ENCODE data around the gene FAM83E. TPM values are rescaled to one million over a fixed set of nuclear protein-coding genes. Genes with fewer than 3 reads are reported as not detected.
"Not testable (repeated sequence)": the region's sequence is repeated elsewhere in the genome, so short reads cannot be mapped to it uniquely, and the experiment has no call there.

Gene FAM83E
- total RNA-seq, 2 donors from 2014 or later, result 7.5 to 8.5 TPM

DNA sequence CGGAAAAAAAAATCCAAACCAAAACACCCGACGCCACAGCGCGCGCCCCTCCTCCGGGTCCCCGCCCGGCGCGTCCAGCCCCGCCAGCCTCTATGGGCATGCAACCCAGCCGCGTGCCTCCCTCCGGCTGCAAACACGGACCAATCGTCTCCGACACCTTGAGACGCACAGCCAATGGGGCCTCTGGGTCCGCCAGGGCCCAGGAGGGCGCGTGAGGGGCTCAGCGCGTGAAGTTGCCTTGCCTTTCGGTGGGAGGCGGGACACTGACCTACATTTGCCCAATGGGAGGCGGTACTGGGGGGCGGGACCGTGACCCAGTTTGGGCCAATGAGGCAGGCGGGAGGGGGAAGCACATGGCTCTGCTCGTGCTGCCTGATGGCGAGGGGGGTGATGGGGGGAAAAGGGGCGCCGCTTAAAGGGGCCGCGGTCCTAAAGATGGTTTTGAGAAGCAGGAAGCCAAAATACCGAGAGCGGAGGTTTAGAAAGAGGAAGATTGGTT is 22.6 kb upstream of the FAM83E start:
- peaks cover 47% of the 10 kb centered on the region for H3K4me1 Mint-ChIP-seq (ENCODE audit: low read depth)

DNA sequence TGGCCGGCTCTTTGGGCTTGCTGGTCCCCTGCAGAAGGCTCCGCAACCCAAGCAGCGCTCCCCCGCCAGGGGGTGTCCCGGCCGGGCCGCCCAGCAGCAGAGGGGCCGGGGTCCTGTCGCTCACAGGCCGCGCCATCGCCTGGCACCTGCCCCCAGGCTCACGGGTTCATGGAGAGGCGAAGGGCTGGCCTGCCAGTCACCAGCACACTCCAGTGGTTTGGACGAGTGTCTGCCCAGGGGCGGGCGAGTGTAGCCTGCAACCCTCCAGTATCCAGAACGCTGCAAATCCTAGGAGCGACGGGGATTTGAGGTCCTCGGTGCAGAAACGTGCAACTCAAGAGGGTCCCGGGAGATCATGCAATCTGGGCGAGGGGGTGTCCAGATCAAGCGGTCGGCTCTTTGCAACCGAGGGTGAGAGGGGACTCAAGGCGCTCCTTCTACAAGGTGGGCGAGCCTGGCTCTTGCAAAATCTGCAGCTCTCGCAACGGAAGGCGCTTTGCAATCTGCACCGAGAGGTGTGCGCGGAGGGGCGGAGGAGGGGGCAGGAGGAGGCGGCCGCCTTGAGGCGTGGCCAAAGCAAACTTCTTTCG is 22.1 kb upstream of the FAM83E start, which contains the start of gene DBP:
Gene DBP (minus strand): TSS at position 521 of the 590 bp plus-strand sequence. CDS start 385 bp downstream, at position 136.
- DNase-seq (peak in 1 of 2 donors; percentile 60), ATAC-seq (replicated peaks in 1 of 2) (peak; percentile 3)
- peak within 1 kb of the TSS; percentile 74 for H3K27ac Mint-ChIP-seq
- peaks cover 2 to 5% of the 10 kb centered on the region in 2 donors for H3K9me3 Mint-ChIP-seq
- peaks cover 50% of the 10 kb centered on the region for H3K4me1 Mint-ChIP-seq (ENCODE audit: low read depth)
- peak within 1 kb of the TSS; percentile 90 to 92 for H3K4me3 Mint-ChIP-seq
- no peaks in the 10 kb centered on the region for H3K27me3 Mint-ChIP-seq (ENCODE audit: low read depth)
- H3K36me3 Mint-ChIP-seq (ENCODE audit: insufficient read depth in 2 of 2), result peaks cover 0 to 4% of the 10 kb centered on the region in 2 donors

More for the DNA sequence above, 22.6 kb upstream of the FAM83E start:
- ATAC-seq (replicated peaks in 1 of 2), result peak; percentile 77 to 80
- Mint-ChIP-seq H3K9me3 (peaks cover 2 to 5% of the 10 kb centered on the region in 2 donors), H3K27me3 (ENCODE audit: low read depth) (no peaks in the 10 kb centered on the region), H3K36me3 (ENCODE audit: insufficient read depth in 2 of 2) (peaks cover 0 to 4% of the 10 kb centered on the region in 2 donors), H3K27ac (peak overlapping the region; percentile 74), H3K4me3 (peak overlapping the region; percentile 90 to 92)
- peak; percentile 98 to 99 for DNase-seq

DNA sequence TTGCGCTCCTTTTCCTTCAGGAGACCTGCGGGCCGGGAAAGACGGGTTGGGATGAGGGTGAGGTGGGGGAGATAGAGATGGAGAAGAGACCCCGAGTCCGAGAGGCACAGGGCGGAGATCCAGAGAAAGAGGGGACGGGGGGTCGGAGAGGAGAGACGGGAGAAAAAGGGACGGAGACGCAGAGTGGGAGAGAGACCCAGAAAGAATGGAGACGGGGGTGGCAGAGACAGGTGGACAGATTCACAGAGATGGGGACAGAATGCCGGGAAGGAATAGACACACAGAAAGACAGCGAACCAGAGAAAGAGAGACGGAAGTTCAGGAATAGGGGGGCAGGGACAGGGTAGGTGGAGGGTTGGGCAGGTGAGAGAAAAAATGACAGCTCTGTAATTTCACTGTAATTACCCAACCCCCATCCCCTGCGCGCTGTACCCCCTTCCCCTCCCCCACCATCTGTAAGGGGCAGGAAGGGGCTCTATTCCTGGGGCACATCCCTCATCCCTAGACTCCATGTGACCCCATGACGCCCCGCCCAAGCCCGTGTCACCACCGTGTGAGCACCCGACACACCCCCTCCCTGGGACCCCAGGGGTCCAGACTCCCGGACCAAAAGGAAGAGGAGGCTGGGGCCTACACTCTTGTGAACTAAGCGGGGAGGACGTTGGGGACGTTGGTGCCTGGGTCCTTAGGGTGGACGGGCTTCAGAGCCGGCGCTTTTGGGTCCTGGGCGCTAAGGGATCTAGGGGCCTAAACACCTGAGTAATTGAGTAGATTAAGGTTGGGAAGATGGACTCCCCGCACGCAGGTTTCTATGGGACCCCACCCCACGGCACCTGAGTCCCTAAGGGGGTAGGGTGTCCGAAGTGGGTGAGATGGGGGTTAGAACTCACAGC is 21.3 kb upstream of the FAM83E start:
- Mint-ChIP-seq H3K9me3 (peaks cover 2 to 5% of the 10 kb centered on the region in 2 donors), H3K36me3 (ENCODE audit: insufficient read depth in 2 of 2) (peaks cover 0 to 4% of the 10 kb centered on the region in 2 donors), H3K4me1 (ENCODE audit: low read depth) (peaks cover 50% of the 10 kb centered on the region), H3K4me3 (peak overlapping the region; percentile 90 to 92), H3K27me3 (ENCODE audit: low read depth) (no peaks in the 10 kb centered on the region), H3K27ac (peak overlapping the region; percentile 79)
- ATAC-seq (replicated peaks in 1 of 2) (no peak), DNase-seq (peak in 1 of 2 donors; percentile 49)

DNA sequence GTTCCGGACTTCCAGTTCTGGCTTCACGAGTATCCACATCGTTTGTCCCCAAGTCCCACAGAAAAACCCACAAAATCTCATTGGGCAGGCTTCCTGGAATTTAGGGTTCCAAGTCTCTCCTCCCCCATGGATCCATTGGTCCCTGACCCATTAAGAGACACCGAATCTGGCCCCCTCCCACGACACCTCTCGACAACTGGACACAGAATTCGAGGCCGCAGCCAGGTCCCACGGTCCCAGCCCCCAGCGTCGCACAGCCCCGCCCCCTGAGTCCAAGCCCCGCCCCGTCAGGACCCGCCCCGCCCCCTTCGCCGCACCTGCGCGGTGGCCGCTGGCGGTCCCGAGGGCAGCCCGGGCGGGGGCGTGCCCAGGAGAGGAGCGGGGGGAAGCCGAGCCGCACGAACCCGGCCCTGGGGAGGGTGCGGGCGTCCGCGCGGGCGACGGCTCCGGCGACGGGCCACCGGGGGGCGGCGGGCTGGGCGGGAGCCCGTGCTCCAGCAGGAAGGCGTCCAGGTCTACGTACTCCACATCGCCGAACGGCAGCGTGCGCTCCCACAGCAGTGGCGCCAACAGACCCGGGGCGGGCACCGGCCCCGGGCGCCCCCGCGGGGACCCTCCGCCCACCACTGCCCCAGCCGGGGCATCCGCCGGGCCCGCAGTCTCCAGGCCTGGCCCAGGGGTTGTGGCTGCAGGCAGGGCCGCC is 20.5 kb upstream of the FAM83E start:
- peak; percentile 11 to 13 for ATAC-seq (replicated peaks in 1 of 2)
- peaks cover 2 to 5% of the 10 kb centered on the region in 2 donors for H3K9me3 Mint-ChIP-seq

DNA sequence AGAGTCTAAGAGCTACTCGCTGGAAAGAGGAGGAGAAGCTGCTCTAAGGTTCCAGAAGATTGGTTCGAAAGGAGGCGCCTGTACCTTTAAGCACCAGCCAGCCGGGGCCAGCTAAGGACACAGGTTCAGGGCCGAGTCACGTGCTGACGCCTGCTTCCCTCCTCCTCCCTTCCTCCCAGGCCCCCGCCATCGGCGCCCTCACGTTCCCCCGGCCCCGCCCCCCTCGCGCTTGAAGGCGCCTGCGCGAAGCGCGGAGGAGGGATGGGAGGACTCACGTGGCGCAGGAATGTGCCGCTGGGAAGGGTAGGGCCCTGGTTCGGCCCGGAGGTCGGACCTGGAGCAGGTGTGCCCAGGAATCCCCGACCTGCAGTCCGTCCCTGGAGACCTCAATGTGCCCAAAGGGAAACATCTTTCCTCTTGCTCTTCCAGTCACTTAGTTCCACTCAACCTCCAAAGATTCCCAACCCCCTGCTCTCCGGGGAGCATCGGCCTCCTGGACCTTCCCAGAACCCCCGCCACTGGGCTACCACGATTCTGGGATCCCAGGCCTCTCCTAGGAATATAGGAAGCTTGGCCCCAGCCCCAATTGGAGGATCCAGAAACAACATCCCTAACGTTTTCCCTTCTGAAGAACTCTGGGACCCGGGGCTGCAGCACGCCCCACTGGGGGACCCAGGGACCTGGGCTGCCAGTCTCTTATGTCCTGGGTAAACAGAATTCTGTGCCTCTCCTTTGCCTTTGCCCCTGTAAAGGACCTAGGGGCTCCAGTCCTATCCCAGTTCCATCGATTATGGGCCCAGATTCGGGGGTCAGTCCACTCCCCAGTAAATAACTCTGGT is 19.8 kb upstream of the FAM83E start:
- Mint-ChIP-seq H3K36me3 (ENCODE audit: insufficient read depth in 2 of 2) (peaks cover 3 to 7% of the 10 kb centered on the region in 2 donors), H3K4me3 (peak overlapping the region; percentile 88 to 89), H3K27me3 (ENCODE audit: low read depth) (no peaks in the 10 kb centered on the region), H3K27ac (peak overlapping the region; percentile 88), H3K4me1 (ENCODE audit: low read depth) (peaks cover 58% of the 10 kb centered on the region), H3K9me3 (peaks cover 2 to 5% of the 10 kb centered on the region in 2 donors)
- DNase-seq (peak; percentile 94), ATAC-seq (replicated peaks in 1 of 2) (peak; percentile 36 to 42)

More for the DNA sequence above, 20.5 kb upstream of the FAM83E start:
- peak; percentile 80 to 83 for DNase-seq
- Mint-ChIP-seq H3K4me3 (peak overlapping the region; percentile 90 to 92), H3K27ac (peak overlapping the region; percentile 81), H3K27me3 (ENCODE audit: low read depth) (no peaks in the 10 kb centered on the region), H3K36me3 (ENCODE audit: insufficient read depth in 2 of 2) (peaks cover 0 to 4% of the 10 kb centered on the region in 2 donors), H3K4me1 (ENCODE audit: low read depth) (peaks cover 54% of the 10 kb centered on the region)

DNA sequence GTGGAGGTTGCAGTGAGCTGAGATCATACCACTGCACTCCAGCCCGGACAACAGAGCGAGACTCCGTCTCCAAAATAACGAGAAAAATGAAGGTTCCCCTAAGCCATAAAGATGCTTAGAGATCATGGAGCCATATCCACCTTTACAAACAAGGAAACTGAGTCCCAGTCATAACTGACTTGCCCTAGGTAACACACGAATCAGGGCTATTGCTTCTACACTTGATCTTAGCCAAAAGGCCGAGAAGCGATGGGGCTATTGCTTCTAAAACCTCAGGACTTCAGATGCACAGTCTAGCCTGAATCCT is 19.1 kb upstream of the FAM83E start:
- no peak for DNase-seq
- H3K27me3 Mint-ChIP-seq (ENCODE audit: low read depth), result no peaks in the 10 kb centered on the region
- peaks cover 3 to 7% of the 10 kb centered on the region in 2 donors for H3K36me3 Mint-ChIP-seq (ENCODE audit: insufficient read depth in 2 of 2)
- peaks cover 2 to 5% of the 10 kb centered on the region in 2 donors for H3K9me3 Mint-ChIP-seq
- peak overlapping the region; percentile 88 to 89 for H3K4me3 Mint-ChIP-seq
- H3K4me1 Mint-ChIP-seq (ENCODE audit: low read depth), result peaks cover 56% of the 10 kb centered on the region
- ATAC-seq (replicated peaks in 1 of 2), result no peak
- peak overlapping the region; percentile 88 for H3K27ac Mint-ChIP-seq

DNA sequence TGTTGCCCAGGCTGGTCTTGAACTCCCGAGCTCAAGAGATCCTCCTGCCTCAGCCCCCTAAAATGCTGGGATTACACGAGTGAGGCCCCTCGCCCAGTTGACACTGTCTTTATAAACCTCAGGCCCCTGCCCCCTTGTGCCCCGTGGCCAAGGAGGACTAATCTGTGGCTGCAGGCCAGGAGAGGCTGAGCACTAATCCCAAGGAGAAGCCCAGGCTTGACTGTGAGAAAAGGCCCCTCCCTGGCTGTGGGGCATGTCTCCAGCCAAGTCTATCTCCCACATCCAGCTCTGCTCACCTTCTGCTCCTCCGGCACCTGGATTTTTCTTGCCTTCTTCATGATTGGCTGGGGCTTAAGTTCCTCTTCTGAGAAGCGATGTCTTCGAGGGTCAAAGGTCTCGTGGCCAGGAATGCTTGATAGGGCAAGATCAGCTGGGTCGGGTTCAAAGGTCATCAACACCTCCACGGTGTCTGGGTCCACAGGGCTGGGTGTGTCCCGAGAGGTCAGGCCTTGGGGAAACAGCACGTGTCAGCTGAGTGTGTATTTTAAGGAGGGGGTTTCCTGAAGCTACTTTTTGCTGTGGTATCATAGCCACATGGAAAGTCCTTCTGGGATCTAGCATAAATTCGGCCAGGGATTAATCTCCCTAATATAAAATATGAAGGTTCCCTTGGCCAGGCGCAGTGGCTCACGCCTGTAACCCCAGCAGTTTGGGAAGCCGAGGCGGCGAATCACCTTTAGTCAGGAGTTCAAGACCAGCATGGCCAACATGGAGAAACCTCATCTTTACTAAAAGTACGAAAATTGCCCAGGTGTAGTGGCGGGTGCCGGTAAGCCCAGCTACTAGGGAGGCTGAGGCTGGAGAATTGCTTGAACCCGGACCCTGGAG is 18.5 kb upstream of the FAM83E start:
- Mint-ChIP-seq H3K9me3 (peaks cover 0 to 1% of the 10 kb centered on the region in 2 donors), H3K27me3 (ENCODE audit: low read depth) (no peaks in the 10 kb centered on the region), H3K36me3 (ENCODE audit: insufficient read depth in 2 of 2) (peaks cover 3 to 4% of the 10 kb centered on the region in 2 donors), H3K27ac (peak overlapping the region; percentile 88), H3K4me3 (peak overlapping the region; percentile 88 to 89), H3K4me1 (ENCODE audit: low read depth) (peaks cover 50% of the 10 kb centered on the region)
- no peak for ATAC-seq (replicated peaks in 1 of 2)
- DNase-seq, result no peak

DNA sequence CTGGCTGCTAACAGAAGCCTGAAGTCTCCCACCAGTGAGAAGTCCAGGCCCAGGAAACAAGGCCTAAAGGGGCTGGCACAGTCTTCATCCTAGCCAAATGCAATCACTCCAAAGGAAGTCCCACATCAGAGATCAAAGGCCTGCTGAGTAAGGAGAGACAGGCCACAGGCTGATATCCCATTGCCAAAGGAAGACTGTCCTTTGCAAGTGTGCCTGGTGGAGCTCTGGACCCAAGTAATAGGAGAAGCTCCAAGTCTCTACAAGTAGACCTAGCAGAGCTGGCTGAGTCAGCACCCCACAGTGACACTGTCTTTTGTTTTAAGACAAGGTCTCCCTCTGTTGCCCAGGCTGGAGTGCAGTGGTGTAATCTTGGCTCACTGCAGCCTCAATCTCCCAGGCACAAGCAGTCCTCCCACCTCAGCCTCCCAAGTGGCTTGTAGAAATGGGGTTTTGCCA is 17.8 kb upstream of the FAM83E start:
- no peak for ATAC-seq (replicated peaks in 1 of 2)
- H3K4me3 Mint-ChIP-seq, result no peak overlapping the region

DNA sequence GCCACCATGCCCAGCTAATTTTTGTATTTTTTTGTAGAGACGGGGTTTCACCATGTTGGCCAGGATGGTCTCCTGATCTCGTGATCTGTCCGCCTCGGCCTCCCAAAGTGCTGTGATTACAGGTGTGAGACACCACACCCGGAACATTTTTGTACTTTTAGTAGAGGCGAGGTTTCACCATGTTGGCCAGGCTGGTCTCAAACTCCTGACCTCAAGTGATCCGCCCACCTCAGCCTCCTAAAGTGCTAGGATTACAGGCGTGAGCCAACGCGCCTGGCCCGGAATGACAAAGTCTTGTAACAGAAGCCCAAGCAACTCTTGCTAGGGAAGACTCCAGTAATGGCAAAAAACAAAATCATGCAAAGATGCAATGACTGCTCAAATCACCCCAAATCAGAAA is 17.4 kb upstream of the FAM83E start:
- not testable (repeated sequence) for ATAC-seq (replicated peaks in 1 of 2); H3K36me3 Mint-ChIP-seq (ENCODE audit: insufficient read depth in 2 of 2); H3K27me3 Mint-ChIP-seq (ENCODE audit: low read depth); DNase-seq; H3K27ac Mint-ChIP-seq; H3K4me3 Mint-ChIP-seq; H3K9me3 Mint-ChIP-seq
- H3K4me1 Mint-ChIP-seq (ENCODE audit: low read depth), result peaks cover 47% of the 10 kb centered on the region

More for the DNA sequence above, 17.8 kb upstream of the FAM83E start:
- no peak for DNase-seq
- Mint-ChIP-seq H3K9me3 (no peaks in the 10 kb centered on the region), H3K27ac (no peak overlapping the region), H3K36me3 (ENCODE audit: insufficient read depth in 2 of 2) (peaks cover 3% of the 10 kb centered on the region in 2 donors), H3K27me3 (ENCODE audit: low read depth) (no peaks in the 10 kb centered on the region), H3K4me1 (ENCODE audit: low read depth) (peaks cover 47% of the 10 kb centered on the region)

DNA sequence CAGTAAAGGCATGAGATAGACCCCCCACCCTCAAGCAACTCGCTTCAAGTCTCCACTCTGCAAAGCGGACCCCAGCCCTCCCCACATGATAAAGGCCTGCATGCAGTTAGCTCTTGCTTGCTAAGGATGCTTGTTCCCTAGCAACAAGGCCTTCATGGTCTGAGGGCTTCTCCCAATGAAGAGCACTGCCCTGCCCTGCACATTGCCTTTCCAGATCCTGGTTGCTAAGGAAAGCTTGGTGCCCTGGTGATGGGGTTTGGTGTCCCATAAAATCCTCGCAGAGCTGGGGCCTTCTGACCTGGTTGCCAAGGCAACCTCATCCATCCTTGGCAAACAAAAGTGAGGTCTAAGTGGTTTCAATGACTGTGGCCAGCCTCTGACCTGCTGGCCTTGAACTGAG is 16.3 kb upstream of the FAM83E start:
- peaks cover 3% of the 10 kb centered on the region in 2 donors for H3K36me3 Mint-ChIP-seq (ENCODE audit: insufficient read depth in 2 of 2)
- no peaks in the 10 kb centered on the region for H3K27me3 Mint-ChIP-seq (ENCODE audit: low read depth)
- no peaks in the 10 kb centered on the region for H3K9me3 Mint-ChIP-seq
- DNase-seq (no peak), ATAC-seq (replicated peaks in 1 of 2) (no peak)
- H3K4me3 Mint-ChIP-seq, result no peak overlapping the region
- H3K4me1 Mint-ChIP-seq (ENCODE audit: low read depth), result peaks cover 54% of the 10 kb centered on the region
- H3K27ac Mint-ChIP-seq, result no peak overlapping the region

DNA sequence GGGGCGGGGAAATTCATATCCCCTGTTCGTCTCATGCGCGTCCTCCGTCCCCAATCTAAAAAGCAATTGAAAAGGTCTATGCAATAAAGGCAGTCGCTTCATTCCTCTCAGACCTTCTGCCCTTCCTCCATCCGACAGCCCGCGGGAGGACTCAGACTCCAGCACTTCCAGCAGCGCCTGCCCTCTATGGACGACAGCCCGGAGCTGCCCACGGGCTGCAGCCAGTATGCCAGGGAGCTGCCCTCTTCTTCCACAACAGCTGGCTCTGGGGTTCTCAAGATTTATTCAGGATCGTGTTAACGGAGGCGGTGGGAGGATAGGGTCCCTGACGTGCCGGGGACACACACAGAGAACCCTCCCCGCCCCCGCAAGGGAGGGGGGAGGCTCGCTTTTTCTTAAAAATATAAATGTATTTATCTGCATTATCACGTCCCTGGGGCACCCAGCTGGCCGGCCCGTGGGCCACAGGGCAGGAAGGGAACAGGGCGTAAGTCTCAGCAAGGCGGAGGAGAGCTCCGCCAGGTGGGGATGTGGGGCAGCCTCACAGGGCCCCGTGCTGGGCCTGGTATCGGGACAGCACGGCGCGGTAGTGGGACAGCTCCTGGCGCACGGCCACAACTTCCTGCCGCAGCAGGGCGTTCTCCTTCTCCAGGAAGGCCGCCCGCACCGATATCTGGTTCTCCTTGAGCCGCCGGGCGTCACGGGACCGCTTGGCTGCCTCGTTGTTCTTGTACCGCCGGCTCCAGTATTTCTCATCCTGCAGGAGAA is 15.6 kb upstream of the FAM83E start:
- no peaks in the 10 kb centered on the region for H3K9me3 Mint-ChIP-seq
- no peak overlapping the region for H3K4me3 Mint-ChIP-seq
- peaks cover 3 to 4% of the 10 kb centered on the region in 2 donors for H3K36me3 Mint-ChIP-seq (ENCODE audit: insufficient read depth in 2 of 2)
- peaks cover 52% of the 10 kb centered on the region for H3K4me1 Mint-ChIP-seq (ENCODE audit: low read depth)
- DNase-seq, result no peak
- no peak for ATAC-seq (replicated peaks in 1 of 2)
- H3K27ac Mint-ChIP-seq, result no peak overlapping the region
- no peaks in the 10 kb centered on the region for H3K27me3 Mint-ChIP-seq (ENCODE audit: low read depth)

All from activated T-cell treated with anti-CD3 and anti-CD28 coated beads, Interleukin-2, amount 50 U/mL, for 72 hours (primary cell).